PC-9 (cell line): Measurements from ENCODE around the gene DPH6.

Experiments used
- EZH2 ChIP-seq: fragments of 200-600 bp; sonication (generic); IDR thresholded peaks from 2 replicates; pipeline ENCODE4 v1.8.0; 2017; ENCODE audit warnings: antibody characterized with exemption, low read depth
- TF ChIP-seq, protein P1 (sequence below): fragments of 200-600 bp; sonication (generic); conservative IDR thresholded peaks from 2 replicates; pipeline ENCODE4 v1.6.1; 2017; ENCODE audit warnings: mixed run types, antibody characterized with exemption, mild to moderate bottlenecking, moderate library complexity

GRCh38 chr15:35514759-35515158 lies 31.2 kb downstream of the DPH6 start:
- no peak for TF ChIP-seq EZH2
- TF ChIP-seq, protein P1, sequence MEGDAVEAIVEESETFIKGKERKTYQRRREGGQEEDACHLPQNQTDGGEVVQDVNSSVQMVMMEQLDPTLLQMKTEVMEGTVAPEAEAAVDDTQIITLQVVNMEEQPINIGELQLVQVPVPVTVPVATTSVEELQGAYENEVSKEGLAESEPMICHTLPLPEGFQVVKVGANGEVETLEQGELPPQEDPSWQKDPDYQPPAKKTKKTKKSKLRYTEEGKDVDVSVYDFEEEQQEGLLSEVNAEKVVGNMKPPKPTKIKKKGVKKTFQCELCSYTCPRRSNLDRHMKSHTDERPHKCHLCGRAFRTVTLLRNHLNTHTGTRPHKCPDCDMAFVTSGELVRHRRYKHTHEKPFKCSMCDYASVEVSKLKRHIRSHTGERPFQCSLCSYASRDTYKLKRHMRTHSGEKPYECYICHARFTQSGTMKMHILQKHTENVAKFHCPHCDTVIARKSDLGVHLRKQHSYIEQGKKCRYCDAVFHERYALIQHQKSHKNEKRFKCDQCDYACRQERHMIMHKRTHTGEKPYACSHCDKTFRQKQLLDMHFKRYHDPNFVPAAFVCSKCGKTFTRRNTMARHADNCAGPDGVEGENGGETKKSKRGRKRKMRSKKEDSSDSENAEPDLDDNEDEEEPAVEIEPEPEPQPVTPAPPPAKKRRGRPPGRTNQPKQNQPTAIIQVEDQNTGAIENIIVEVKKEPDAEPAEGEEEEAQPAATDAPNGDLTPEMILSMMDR = no peak
